Neural cell (in vitro differentiated cells): Measurements from ENCODE around the gene SRRM1.

ENCODE experiments used
- EP300 ChIP-seq: fragments of 450-650 bp; conservative IDR thresholded peaks from 2 replicates; pipeline ENCODE4 v1.6.1; 2014; ENCODE audit warnings: antibody characterized with exemption, mild to moderate bottlenecking, moderate library complexity; ENCODE audit not compliant: poor library complexity, severe bottlenecking
- EZH2 ChIP-seq: fragments of 200-600, 300-800 bp; shearing (Covaris generic), sonication (generic); IDR thresholded peaks from 2 replicates; pipeline ENCODE4 v1.6.1; 2014; ENCODE audit warnings: antibody characterized with exemption, low read length, borderline replicate concordance, mild to moderate bottlenecking; ENCODE audit not compliant: insufficient read depth, poor library complexity, severe bottlenecking
- POLR2AphosphoS5 ChIP-seq: IDR thresholded peaks from 2 replicates; pipeline ENCODE4 v1.6.1; 2012
- RAD21 ChIP-seq: fragments of 450-650 bp; conservative IDR thresholded peaks from 2 replicates; pipeline ENCODE4 v1.6.1; 2014; ENCODE audit warnings: antibody characterized with exemption, mild to moderate bottlenecking, moderate library complexity
- SMC3 ChIP-seq: fragments of 450-650 bp; conservative IDR thresholded peaks from 2 replicates; pipeline ENCODE4 v1.6.1; 2014; ENCODE audit warnings: antibody characterized with exemption, mild to moderate bottlenecking, moderate library complexity; ENCODE audit not compliant: poor library complexity
- TAF1 ChIP-seq: IDR thresholded peaks from 2 replicates; pipeline ENCODE4 v1.6.1; 2012; ENCODE audit warnings: low read depth
- TF ChIP-seq, protein P1 (sequence below): fragments of 450-650 bp; IDR thresholded peaks from 2 replicates; pipeline ENCODE4 v1.5.1; 2014; ENCODE audit warnings: antibody characterized with exemption, mild to moderate bottlenecking, moderate library complexity; ENCODE audit not compliant: poor library complexity, severe bottlenecking
- TF ChIP-seq, protein P2 (sequence below): IDR thresholded peaks from 2 replicates; pipeline ENCODE4 v1.6.1; 2012; ENCODE audit warnings: borderline replicate concordance

DNA sequence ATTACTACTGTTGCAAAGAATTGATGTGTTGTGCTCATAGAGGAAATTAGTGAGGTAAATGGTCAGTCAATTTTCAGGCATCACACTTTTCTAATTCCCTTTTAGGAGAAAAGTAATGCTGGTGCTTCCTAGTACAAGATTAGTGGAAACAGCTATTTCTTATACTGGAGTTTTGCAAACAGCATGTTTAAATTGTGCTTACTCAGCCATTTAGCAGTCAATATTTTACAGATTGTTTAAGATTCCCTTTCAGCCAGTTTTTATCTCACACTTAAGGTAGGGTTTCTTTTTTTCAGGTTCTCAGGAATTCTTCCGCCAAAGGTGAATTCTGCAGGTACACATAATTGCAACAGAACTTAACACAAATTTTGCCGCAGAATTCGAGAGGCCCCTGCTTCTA, 10.9 kb downstream of the SRRM1 start:
- TF ChIP-seq, protein P1, sequence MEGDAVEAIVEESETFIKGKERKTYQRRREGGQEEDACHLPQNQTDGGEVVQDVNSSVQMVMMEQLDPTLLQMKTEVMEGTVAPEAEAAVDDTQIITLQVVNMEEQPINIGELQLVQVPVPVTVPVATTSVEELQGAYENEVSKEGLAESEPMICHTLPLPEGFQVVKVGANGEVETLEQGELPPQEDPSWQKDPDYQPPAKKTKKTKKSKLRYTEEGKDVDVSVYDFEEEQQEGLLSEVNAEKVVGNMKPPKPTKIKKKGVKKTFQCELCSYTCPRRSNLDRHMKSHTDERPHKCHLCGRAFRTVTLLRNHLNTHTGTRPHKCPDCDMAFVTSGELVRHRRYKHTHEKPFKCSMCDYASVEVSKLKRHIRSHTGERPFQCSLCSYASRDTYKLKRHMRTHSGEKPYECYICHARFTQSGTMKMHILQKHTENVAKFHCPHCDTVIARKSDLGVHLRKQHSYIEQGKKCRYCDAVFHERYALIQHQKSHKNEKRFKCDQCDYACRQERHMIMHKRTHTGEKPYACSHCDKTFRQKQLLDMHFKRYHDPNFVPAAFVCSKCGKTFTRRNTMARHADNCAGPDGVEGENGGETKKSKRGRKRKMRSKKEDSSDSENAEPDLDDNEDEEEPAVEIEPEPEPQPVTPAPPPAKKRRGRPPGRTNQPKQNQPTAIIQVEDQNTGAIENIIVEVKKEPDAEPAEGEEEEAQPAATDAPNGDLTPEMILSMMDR = no peak
- TF ChIP-seq EZH2 = no peak
- TF ChIP-seq POLR2AphosphoS5 = no peak
- no peak for TF ChIP-seq TAF1
- TF ChIP-seq SMC3 = no peak
- TF ChIP-seq EP300 = no peak
- TF ChIP-seq, protein P2, sequence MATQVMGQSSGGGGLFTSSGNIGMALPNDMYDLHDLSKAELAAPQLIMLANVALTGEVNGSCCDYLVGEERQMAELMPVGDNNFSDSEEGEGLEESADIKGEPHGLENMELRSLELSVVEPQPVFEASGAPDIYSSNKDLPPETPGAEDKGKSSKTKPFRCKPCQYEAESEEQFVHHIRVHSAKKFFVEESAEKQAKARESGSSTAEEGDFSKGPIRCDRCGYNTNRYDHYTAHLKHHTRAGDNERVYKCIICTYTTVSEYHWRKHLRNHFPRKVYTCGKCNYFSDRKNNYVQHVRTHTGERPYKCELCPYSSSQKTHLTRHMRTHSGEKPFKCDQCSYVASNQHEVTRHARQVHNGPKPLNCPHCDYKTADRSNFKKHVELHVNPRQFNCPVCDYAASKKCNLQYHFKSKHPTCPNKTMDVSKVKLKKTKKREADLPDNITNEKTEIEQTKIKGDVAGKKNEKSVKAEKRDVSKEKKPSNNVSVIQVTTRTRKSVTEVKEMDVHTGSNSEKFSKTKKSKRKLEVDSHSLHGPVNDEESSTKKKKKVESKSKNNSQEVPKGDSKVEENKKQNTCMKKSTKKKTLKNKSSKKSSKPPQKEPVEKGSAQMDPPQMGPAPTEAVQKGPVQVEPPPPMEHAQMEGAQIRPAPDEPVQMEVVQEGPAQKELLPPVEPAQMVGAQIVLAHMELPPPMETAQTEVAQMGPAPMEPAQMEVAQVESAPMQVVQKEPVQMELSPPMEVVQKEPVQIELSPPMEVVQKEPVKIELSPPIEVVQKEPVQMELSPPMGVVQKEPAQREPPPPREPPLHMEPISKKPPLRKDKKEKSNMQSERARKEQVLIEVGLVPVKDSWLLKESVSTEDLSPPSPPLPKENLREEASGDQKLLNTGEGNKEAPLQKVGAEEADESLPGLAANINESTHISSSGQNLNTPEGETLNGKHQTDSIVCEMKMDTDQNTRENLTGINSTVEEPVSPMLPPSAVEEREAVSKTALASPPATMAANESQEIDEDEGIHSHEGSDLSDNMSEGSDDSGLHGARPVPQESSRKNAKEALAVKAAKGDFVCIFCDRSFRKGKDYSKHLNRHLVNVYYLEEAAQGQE = no peak
- no peak for TF ChIP-seq RAD21
